K562 (cell line): ENCODE measurements around the gene PIANP. TPM values are rescaled to one million over a fixed set of nuclear protein-coding genes. Genes with fewer than 3 reads are reported as not detected.
"Not testable (repeated sequence)": the region's sequence is repeated elsewhere in the genome, so short reads cannot be mapped to it uniquely, and the experiment has no call there.

Experiments used
- ATAC-seq: fragments of 200-7000 bp; cut with Tn5 transposase; 3 replicates; pipeline ENCODE4 v1.9.1; 2020; ENCODE audit warnings: moderate library complexity
- BruUV-seq: library from RNA; stranded (reverse); fragments of 400-500 nt; replicated peaks from 2 replicates; lab custom pipeline; 2021; lab: Mats Ljungman, UMichigan
- CTCF ChIA-PET: fragments of 300-600 bp; formaldehyde crosslinking; extraction: SDS; loops from one replicate; lab custom pipeline; 2021; ENCODE audit warnings: low intra/inter-chr PET ratio; lab: Yijun Ruan, JAX
- POLR2A ChIA-PET: fragments of 300-600, 350-650 bp; sonication (Branson Sonifier 250); formaldehyde crosslinking; extraction: SDS; loops from one replicate; lab custom pipeline; 2021; ENCODE audit warnings: antibody characterized with exemption, inconsistent platforms; lab: Yijun Ruan, JAX
- DNase-seq, 4 experiments: peaks; one replicate each; pipeline versions ENCODE4 v3.0.0 to v3.0.0-alpha.2; 2011 to 2018; ENCODE audit warnings: low spot score in 3 of 4, mixed read lengths in 3 of 4; ENCODE audit errors: extremely low read depth in 1 of 4
- FAIRE-seq: peaks from 2 replicates; lab custom pipeline; 2011; peaks lifted over from hg19 to GRCh38; lab: Jason Lieb, UNC
- H2AFZ ChIP-seq: 2 replicates; pipeline ENCODE4 v1.6.0; 2011; ENCODE audit warnings: low read depth, low read length, control low read depth, inconsistent platforms
- H3K27ac ChIP-seq: fragments of 200-600 bp; 3 replicates; pipeline ENCODE4 v1.8.0; 2011; ENCODE audit warnings: low read depth, mild to moderate bottlenecking, control low read depth, inconsistent platforms, low read length, moderate library complexity, mixed read lengths; ENCODE audit errors: extremely low read depth
- H3K27me3 ChIP-seq, 2 experiments: fragments of 300-600 bp in 1 of 2; 2 replicates in 1 of 2; 3 replicates in 1 of 2; pipeline versions ENCODE4 v1.6.0 to v1.8.0; 2011; ENCODE audit warnings: inconsistent platforms in 2 of 2, low read length in 2 of 2, mild to moderate bottlenecking in 1 of 2, mixed read lengths in 1 of 2, moderate library complexity in 1 of 2; ENCODE audit not compliant: control insufficient read depth in 2 of 2, insufficient read depth in 2 of 2
- H3K36me3 ChIP-seq: fragments of 300-600 bp; 3 replicates; pipeline ENCODE4 v1.8.0; 2011; ENCODE audit warnings: mild to moderate bottlenecking, low read length, inconsistent platforms; ENCODE audit not compliant: control insufficient read depth, insufficient read depth
- H3K4me1 ChIP-seq, 2 experiments: fragments of 200-600 bp in 1 of 2; replicated peaks in 1 of 2; 2 replicates in 1 of 2; 3 replicates in 1 of 2; pipeline versions ENCODE4 v1.5.1 to v1.8.0; 2011; ENCODE audit warnings: inconsistent platforms in 2 of 2, low read length in 2 of 2, mild to moderate bottlenecking in 1 of 2, mixed read lengths in 1 of 2, moderate library complexity in 1 of 2; ENCODE audit not compliant: control insufficient read depth in 2 of 2, insufficient read depth in 2 of 2
- H3K4me2 ChIP-seq: 2 replicates; pipeline ENCODE4 v1.6.1; 2011; ENCODE audit warnings: low read length, control low read depth, inconsistent platforms, mixed read lengths; ENCODE audit not compliant: insufficient read depth
- H3K4me3 ChIP-seq: fragments of 200-600 bp; sonication (generic), shearing (Covaris generic); 2 replicates; pipeline ENCODE4 v1.5.1; 2016; ENCODE audit warnings: control low read depth, inconsistent platforms
- H3K79me2 ChIP-seq: fragments of 200-600 bp; 3 replicates; pipeline ENCODE4 v1.8.0; 2011; ENCODE audit warnings: low read length, inconsistent platforms; ENCODE audit not compliant: control insufficient read depth, insufficient read depth
- H3K9ac ChIP-seq, 2 experiments: 2 replicates each; pipeline versions ENCODE4 v1.6.0 to v1.6.1; 2011; ENCODE audit warnings: low read depth in 2 of 2, low read length in 2 of 2, control low read depth in 1 of 2, inconsistent platforms in 1 of 2, mild to moderate bottlenecking in 1 of 2, mixed read lengths in 1 of 2; ENCODE audit not compliant: insufficient read depth in 1 of 2
- H3K9me1 ChIP-seq: one replicate; pipeline ENCODE4 v1.6.0; 2011; ENCODE audit warnings: inconsistent platforms, mild to moderate bottlenecking, low read length, moderate library complexity; ENCODE audit not compliant: control insufficient read depth, insufficient read depth
- H3K9me3 ChIP-seq: replicated peaks from 2 replicates; pipeline ENCODE4 v1.5.1; 2011; ENCODE audit warnings: low read depth, low read length, inconsistent platforms; ENCODE audit not compliant: control insufficient read depth, insufficient read depth
- H4K20me1 ChIP-seq: replicated peaks from 2 replicates; pipeline ENCODE4 v1.6.1; 2011; ENCODE audit warnings: low read length, inconsistent platforms, mixed read lengths; ENCODE audit not compliant: control insufficient read depth, insufficient read depth
- BMI1 ChIP-seq: fragments of 150-350 bp; IDR thresholded peaks from 2 replicates; pipeline ENCODE4 v1.6.1; 2014; ENCODE audit warnings: low read length
- CBFA2T3 ChIP-seq: fragments of 450-650 bp; IDR thresholded peaks from 2 replicates; pipeline ENCODE4 v1.6.1; 2017
- MYNN ChIP-seq, 2 experiments: sonication (generic); formaldehyde crosslinking in 1 of 2; IDR thresholded peaks; 2 replicates each; pipeline versions ENCODE4 v1.5.0 to v1.6.1; 2016 to 2020; ENCODE audit warnings: antibody characterized with exemption in 1 of 2, missing genetic modification reagents in 1 of 2
- TRIM24 ChIP-seq, 2 experiments: fragments of 450-650 bp; IDR thresholded peaks; 2 replicates each; pipeline ENCODE4 v1.6.1; 2016
- TRIM28 ChIP-seq: fragments of 450-650 bp; IDR thresholded peaks from 2 replicates; pipeline ENCODE4 v1.6.1; 2017
- USF1 ChIP-seq: sonication (generic); formaldehyde crosslinking; IDR thresholded peaks from 2 replicates; pipeline ENCODE4 v1.9.0; 2022; ENCODE audit warnings: mild to moderate bottlenecking, missing genetic modification reagents
- ZBTB5 ChIP-seq: fragments of 450-650 bp; IDR thresholded peaks from 2 replicates; pipeline ENCODE4 v1.6.1; 2017; ENCODE audit warnings: antibody characterized with exemption
- ZFP36 ChIP-seq: fragments of 150-350 bp; IDR thresholded peaks from 2 replicates; pipeline ENCODE4 v1.6.1; 2018; ENCODE audit warnings: low read length, low read depth; ENCODE audit not compliant: partially characterized antibody
- ZNF431 ChIP-seq: sonication (generic); formaldehyde crosslinking; IDR thresholded peaks from 2 replicates; pipeline ENCODE4 v1.8.0; 2022; ENCODE audit warnings: mild to moderate bottlenecking, missing genetic modification reagents
- WGBS: fragments of 100-300 bp; shearing (Covaris generic); methylation state at CpG from one replicate; pipeline ENCODE4 v1.1.6; 2016; ENCODE audit warnings: low coverage, mixed read lengths; ENCODE audit not compliant: insufficient coverage; ENCODE audit errors: missing lambda C conversion rate; 5-methylcytosine and 5-hydroxymethylcytosine counted together
- in situ Hi-C: fragments of 300-500 bp; cut with MboI; formaldehyde crosslinking; loops from 4 replicates; pipeline ENCODE4 v1.15.0; 2018; ENCODE audit warnings: inconsistent platforms, mixed read lengths
- intact Hi-C: fragments of 100-400 bp; cut with micrococcal nuclease; formaldehyde crosslinking; loops from 2 replicates; pipeline ENCODE4 v1.14.2; 2022
- polyA plus RNA-seq, 8 experiments: library from polyadenylated mRNA; depleted of rRNA in 4 of 8; stranded (reverse) in 5 of 8; unstranded in 3 of 8; fragments of >200 nt; fragmentation: Nextera tagmentation in 2 of 8; fragmentation: Illumina TruSeq in 1 of 8; extraction: Ambion mirVana in 2 of 8; extraction: Trizol in 1 of 8; gene quantifications; 2 replicates each; pipeline versions ENCODE4 v1.2.1 to v1.2.3, GENCODE V29; 2011 to 2014; ENCODE audit warnings: inconsistent platforms in 1 of 8, missing spikeins in 1 of 8
- total RNA-seq, 7 experiments: library from RNA; depleted of rRNA in 6 of 7; stranded (reverse); fragments of >200 nt in 6 of 7; fragmentation: Illumina TruSeq in 2 of 7; extraction: Trizol in 2 of 7; gene quantifications; 2 replicates each; pipeline versions ENCODE4 v1.2.1 to v1.2.3, GENCODE V29; 2011 to 2021; ENCODE audit warnings: low replicate concordance in 1 of 7
- TF ChIP-seq, protein P1 (sequence below): fragments of 450-650 bp; formaldehyde crosslinking; IDR thresholded peaks from 2 replicates; pipeline ENCODE4 v1.4.0; 2022; ENCODE audit warnings: missing genetic modification characterization
- TF ChIP-seq, protein P2 (sequence below): fragments of 450-650 bp; formaldehyde crosslinking; IDR thresholded peaks from 2 replicates; pipeline ENCODE4 v1.4.0; 2022; ENCODE audit warnings: mild to moderate bottlenecking, moderate library complexity

PIANP gene
- total and polyA plus RNA-seq, 9 of the 15 experiments (the other 6 are each of a cell fraction or from before 2014, with no cell fraction given), result 0.07 TPM; not detected in 8

- H2AFZ ChIP-seq, H3K4me2 ChIP-seq, CTCF ChIA-PET, H3K4me3 ChIP-seq, H3K9me3 ChIP-seq, BruUV-seq, in situ Hi-C loops, H3K9me1 ChIP-seq, ATAC-seq, H3K79me2 ChIP-seq, DNase-seq, H4K20me1 ChIP-seq, H3K9ac ChIP-seq, FAIRE-seq, intact Hi-C loops, H3K27me3 ChIP-seq, H3K27ac ChIP-seq: not testable (repeated sequence)
- Histone ChIP-seq H3K36me3 (peaks cover 26% of the 10 kb centered on the region; the same call in 2 of the 3 replicates), H3K4me1 (peaks cover 10 to 21% of the 10 kb centered on the region in 2 experiments; a peak in 3 of 5 replicates)
- peak; percentile 32; the same call in 1 of the 2 replicates for TF ChIP-seq TRIM28
- TF ChIP-seq TRIM24 (IDR thresholded peaks at IDR 0.05), result peak in 1 of 2 experiments; percentile 33; a peak in 1 of 4 replicates
- peak; percentile 25; the same call in 1 of the 2 replicates for TF ChIP-seq CBFA2T3
- TF ChIP-seq ZNF431 (CRISPR knock-in tag), result peak; percentile 32; the same call in 1 of the 2 replicates
- peak; percentile 73 for TF ChIP-seq ZFP36
- WGBS, result 15% methylated on average over 7 of the region's 7 CpGs
- POLR2A ChIA-PET, result interaction anchor here (0.6 to 0.9 kb wide), 2 partner anchors 124 to 273 kb away, joined by 3 read pairs; partner anchors contain the start of genes TPI1 and VAMP1
Observed at GRCh38 chr12:6743300-6743699, 42.7 kb upstream of the PIANP start.

DNA sequence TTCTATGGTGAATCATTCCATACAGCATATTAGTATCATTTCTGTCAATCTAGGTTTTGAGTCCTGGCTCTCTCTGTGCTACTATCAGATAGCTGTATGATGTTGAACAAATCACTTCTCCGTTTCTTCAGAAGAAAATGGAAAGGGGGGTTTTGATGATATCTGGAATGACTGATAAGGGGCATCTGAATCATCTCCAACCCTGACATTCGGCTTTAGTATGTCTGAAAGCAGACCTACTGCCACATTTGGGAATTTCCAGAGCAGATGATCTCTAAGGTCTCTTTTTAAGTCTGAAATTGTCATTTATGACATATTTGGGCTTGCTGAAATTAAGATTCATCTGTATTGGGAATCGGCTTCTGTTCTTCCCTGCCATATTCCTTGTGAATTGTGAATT, 42.2 kb upstream of the PIANP start:
- in situ Hi-C loops (no loop called here), intact Hi-C loops (no loop called here)
- Histone ChIP-seq H3K9me3 (no peaks in the 10 kb centered on the region), H3K27ac (no peak overlapping the region), H3K4me1 (peaks cover 10 to 21% of the 10 kb centered on the region in 2 experiments; a peak in 3 of 5 replicates), H3K4me3 (no peak overlapping the region), H3K36me3 (peaks cover 22% of the 10 kb centered on the region; the same call in 2 of the 3 replicates), H3K9ac (no peak overlapping the region), H2AFZ (no peak overlapping the region), H3K27me3 (no peaks in the 10 kb centered on the region), H3K9me1 (no peaks in the 10 kb centered on the region), H4K20me1 (no peaks in the 10 kb centered on the region), H3K4me2 (no peak overlapping the region), H3K79me2 (no peaks in the 10 kb centered on the region)
- FAIRE-seq (no peak), DNase-seq (no peak), ATAC-seq (no peak)
- no TSS peak for BruUV-seq
- POLR2A ChIA-PET, result interaction anchor here (0.6 to 0.9 kb wide), 2 partner anchors 124 to 272 kb away, joined by 3 read pairs; partner anchors contain the start of genes TPI1 and VAMP1
- 54% methylated on average over 3 of the region's 3 CpGs for WGBS
- CTCF ChIA-PET, result no interaction called here
- TF ChIP-seq, protein P1, sequence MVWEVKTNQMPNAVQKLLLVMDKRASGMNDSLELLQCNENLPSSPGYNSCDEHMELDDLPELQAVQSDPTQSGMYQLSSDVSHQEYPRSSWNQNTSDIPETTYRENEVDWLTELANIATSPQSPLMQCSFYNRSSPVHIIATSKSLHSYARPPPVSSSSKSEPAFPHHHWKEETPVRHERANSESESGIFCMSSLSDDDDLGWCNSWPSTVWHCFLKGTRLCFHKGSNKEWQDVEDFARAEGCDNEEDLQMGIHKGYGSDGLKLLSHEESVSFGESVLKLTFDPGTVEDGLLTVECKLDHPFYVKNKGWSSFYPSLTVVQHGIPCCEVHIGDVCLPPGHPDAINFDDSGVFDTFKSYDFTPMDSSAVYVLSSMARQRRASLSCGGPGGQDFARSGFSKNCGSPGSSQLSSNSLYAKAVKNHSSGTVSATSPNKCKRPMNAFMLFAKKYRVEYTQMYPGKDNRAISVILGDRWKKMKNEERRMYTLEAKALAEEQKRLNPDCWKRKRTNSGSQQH, result no peak
- TF ChIP-seq, protein P2, sequence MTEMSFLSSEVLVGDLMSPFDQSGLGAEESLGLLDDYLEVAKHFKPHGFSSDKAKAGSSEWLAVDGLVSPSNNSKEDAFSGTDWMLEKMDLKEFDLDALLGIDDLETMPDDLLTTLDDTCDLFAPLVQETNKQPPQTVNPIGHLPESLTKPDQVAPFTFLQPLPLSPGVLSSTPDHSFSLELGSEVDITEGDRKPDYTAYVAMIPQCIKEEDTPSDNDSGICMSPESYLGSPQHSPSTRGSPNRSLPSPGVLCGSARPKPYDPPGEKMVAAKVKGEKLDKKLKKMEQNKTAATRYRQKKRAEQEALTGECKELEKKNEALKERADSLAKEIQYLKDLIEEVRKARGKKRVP, result no peak
- TF ChIP-seq MYNN (IDR thresholded peaks at IDR 0.05) (no peak), MYNN (CRISPR knock-in tag; IDR thresholded peaks at IDR 0.05) (no peak), ZBTB5 (no peak), BMI1 (no peak), USF1 (no peak)
